CD4-positive, alpha-beta T cell treated with Interleukin-10 for 1 hour (primary cell): ENCODE data around the gene GPR101.
"Not testable (repeated sequence)": the region's sequence is repeated elsewhere in the genome, so short reads cannot be mapped to it uniquely, and the experiment has no call there.

Experiments
- DNase-seq: peaks from one replicate; pipeline ENCODE4 v3.0.0-alpha.2; 2020

The GPR101 gene

GRCh38 chrX:137000236-137000635 is 33.6 kb downstream of the GPR101 start:
- not testable (repeated sequence) for DNase-seq

GRCh38 chrX:136999024-136999423 is 34.8 kb downstream of the GPR101 start:
- no peak for DNase-seq
